HepG2 (cell line): Measurements from ENCODE around the gene INTS7.
"Not testable (repeated sequence)": the region's sequence is repeated elsewhere in the genome, so short reads cannot be mapped to it uniquely, and the experiment has no call there.

Experiments
- EEA1 ChIP-seq: sonication (generic); formaldehyde crosslinking; IDR thresholded peaks from 2 replicates; pipeline ENCODE4 v1.5.1; 2020; ENCODE audit warnings: mild to moderate bottlenecking, missing genetic modification reagents, borderline replicate concordance
- GMEB2 ChIP-seq: IDR thresholded peaks from 2 replicates; pipeline ENCODE4 v1.6.1; 2016; ENCODE audit warnings: missing biosample characterization, missing genetic modification reagents, low read depth
- SMC3 ChIP-seq: IDR thresholded peaks from 2 replicates; pipeline ENCODE4 v1.6.1; 2011; ENCODE audit warnings: low read length, improper control_type of control experiment
- ZBTB39 ChIP-seq: sonication (generic); formaldehyde crosslinking; IDR thresholded peaks from 2 replicates; pipeline ENCODE4 v1.5.0; 2020; ENCODE audit warnings: missing genetic modification reagents
- TF ChIP-seq, protein P1 (sequence below): sonication (generic); formaldehyde crosslinking; IDR thresholded peaks from 2 replicates; pipeline ENCODE4 v1.4.0; 2020; ENCODE audit warnings: mild to moderate bottlenecking, missing genetic modification reagents
- TF ChIP-seq, protein P2 (sequence below): sonication (generic); formaldehyde crosslinking; IDR thresholded peaks from 2 replicates; pipeline ENCODE4 v1.5.0; 2020; ENCODE audit warnings: mild to moderate bottlenecking, missing genetic modification reagents, moderate library complexity

- TF ChIP-seq, protein P1, sequence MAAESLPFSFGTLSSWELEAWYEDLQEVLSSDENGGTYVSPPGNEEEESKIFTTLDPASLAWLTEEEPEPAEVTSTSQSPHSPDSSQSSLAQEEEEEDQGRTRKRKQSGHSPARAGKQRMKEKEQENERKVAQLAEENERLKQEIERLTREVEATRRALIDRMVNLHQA: not testable (repeated sequence)
- not testable (repeated sequence) for TF ChIP-seq GMEB2 (CRISPR knock-in tag); SMC3; EEA1; ZBTB39 (CRISPR knock-in tag)
- TF ChIP-seq, protein P2, sequence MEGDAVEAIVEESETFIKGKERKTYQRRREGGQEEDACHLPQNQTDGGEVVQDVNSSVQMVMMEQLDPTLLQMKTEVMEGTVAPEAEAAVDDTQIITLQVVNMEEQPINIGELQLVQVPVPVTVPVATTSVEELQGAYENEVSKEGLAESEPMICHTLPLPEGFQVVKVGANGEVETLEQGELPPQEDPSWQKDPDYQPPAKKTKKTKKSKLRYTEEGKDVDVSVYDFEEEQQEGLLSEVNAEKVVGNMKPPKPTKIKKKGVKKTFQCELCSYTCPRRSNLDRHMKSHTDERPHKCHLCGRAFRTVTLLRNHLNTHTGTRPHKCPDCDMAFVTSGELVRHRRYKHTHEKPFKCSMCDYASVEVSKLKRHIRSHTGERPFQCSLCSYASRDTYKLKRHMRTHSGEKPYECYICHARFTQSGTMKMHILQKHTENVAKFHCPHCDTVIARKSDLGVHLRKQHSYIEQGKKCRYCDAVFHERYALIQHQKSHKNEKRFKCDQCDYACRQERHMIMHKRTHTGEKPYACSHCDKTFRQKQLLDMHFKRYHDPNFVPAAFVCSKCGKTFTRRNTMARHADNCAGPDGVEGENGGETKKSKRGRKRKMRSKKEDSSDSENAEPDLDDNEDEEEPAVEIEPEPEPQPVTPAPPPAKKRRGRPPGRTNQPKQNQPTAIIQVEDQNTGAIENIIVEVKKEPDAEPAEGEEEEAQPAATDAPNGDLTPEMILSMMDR (CRISPR knock-in tag): not testable (repeated sequence)
These were observed 81.3 kb downstream of the INTS7 start for GRCh38 chr1:211954028-211954427.
